ENCODE measurements around the gene ETV6.

- TF ChIP-seq POLR2A (IDR thresholded peaks at IDR 0.05; ENCODE audit: control extremely low read depth in 1 of 2, low read depth in 2 of 2, low read length in 2 of 2) (no peak), JUND (IDR thresholded peaks at IDR 0.05; ENCODE audit: low read length) (no peak), KDM1A (IDR thresholded peaks at IDR 0.05; ENCODE audit: borderline replicate concordance, low read length) (no peak), RBBP5 (IDR thresholded peaks at IDR 0.05; ENCODE audit: borderline replicate concordance, low read depth, low read length) (no peak), ASH2L (IDR thresholded peaks at IDR 0.05; ENCODE audit: low read length) (no peak), TEAD4 (IDR thresholded peaks at IDR 0.05; ENCODE audit: low read depth, low read length) (no peak), EP300 (IDR thresholded peaks at IDR 0.05; ENCODE audit: borderline replicate concordance in 1 of 2, low read depth in 2 of 2, low read length in 2 of 2) (no peak), SP1 (IDR thresholded peaks at IDR 0.05; ENCODE audit: low read depth, low read length) (no peak)
- TF ChIP-seq, protein P1, sequence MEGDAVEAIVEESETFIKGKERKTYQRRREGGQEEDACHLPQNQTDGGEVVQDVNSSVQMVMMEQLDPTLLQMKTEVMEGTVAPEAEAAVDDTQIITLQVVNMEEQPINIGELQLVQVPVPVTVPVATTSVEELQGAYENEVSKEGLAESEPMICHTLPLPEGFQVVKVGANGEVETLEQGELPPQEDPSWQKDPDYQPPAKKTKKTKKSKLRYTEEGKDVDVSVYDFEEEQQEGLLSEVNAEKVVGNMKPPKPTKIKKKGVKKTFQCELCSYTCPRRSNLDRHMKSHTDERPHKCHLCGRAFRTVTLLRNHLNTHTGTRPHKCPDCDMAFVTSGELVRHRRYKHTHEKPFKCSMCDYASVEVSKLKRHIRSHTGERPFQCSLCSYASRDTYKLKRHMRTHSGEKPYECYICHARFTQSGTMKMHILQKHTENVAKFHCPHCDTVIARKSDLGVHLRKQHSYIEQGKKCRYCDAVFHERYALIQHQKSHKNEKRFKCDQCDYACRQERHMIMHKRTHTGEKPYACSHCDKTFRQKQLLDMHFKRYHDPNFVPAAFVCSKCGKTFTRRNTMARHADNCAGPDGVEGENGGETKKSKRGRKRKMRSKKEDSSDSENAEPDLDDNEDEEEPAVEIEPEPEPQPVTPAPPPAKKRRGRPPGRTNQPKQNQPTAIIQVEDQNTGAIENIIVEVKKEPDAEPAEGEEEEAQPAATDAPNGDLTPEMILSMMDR (IDR thresholded peaks at IDR 0.05; ENCODE audit: control extremely low read depth in 1 of 3, insufficient read depth in 1 of 3, low read depth in 1 of 3, low read length in 3 of 3): no peak
Measured at GRCh38 chr12:11778713-11779685, 129.5 kb downstream of the ETV6 start.

Measured in H1 (cell line).